Measurements from ENCODE around the gene KDR. TPM values are rescaled to one million over a fixed set of nuclear protein-coding genes. Genes with fewer than 3 reads are reported as not detected.

Gene KDR
- total RNA-seq, 1 experiment from 2014 or later, result 0.52 TPM

DNA sequence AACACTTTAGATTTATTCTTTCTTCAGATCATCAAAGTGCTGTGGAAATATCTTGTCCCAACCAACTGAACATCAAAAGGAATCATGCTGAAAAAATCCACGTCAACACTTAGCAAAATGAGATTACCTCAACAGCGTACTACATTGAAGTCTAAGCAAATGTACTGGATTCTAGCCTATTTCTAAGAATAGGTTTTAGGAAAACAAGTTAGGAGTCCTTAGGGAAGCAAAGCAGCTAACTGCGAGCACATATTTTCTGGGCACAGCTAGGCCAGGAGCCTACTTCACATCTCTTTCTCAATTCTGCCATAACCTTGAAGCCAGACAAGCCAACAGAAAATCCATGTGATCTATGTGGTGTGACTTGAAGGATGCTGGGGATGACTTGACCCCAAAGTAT is 22.2 kb downstream of the KDR start:
- DNase-seq (ENCODE audit: low read depth, low spot score) (no peak), ATAC-seq (no peak)
- Histone ChIP-seq H2AFZ (ENCODE audit: low read depth, low read length, poor library complexity, severe bottlenecking) (no peak overlapping the region), H3K9me3 (ENCODE audit: control insufficient read depth in 1 of 2, insufficient read depth in 1 of 2, low read depth in 1 of 2, low read length in 2 of 2) (no peaks in the 10 kb centered on the region), H4K20me1 (ENCODE audit: insufficient read depth) (no peaks in the 10 kb centered on the region), H3K27ac (ENCODE audit: low read depth, low read length) (no peak overlapping the region), H3K9me2 (ENCODE audit: insufficient read depth) (no peaks in the 10 kb centered on the region), H3K79me2 (ENCODE audit: insufficient read depth, low read length) (no peaks in the 10 kb centered on the region), H3K4me1 (ENCODE audit: control insufficient read depth in 1 of 2, insufficient read depth in 2 of 2, low read length in 2 of 2) (no peaks in the 10 kb centered on the region), H3K4me3 (replicated peaks in 1 of 2; ENCODE audit: low read depth in 1 of 2, low read length in 2 of 2) (no peak overlapping the region), H3K36me3 (ENCODE audit: control insufficient read depth in 1 of 2, insufficient read depth in 2 of 2, low read length in 2 of 2) (no peaks in the 10 kb centered on the region), H3K4me2 (ENCODE audit: low read length) (no peak overlapping the region), H3K9ac (ENCODE audit: low read length) (no peak overlapping the region), H3K27me3 (ENCODE audit: insufficient read depth, low read length) (peaks cover 6% of the 10 kb centered on the region; the same call in 1 of the 2 replicates)
- TF ChIP-seq POLR2A (IDR thresholded peaks at IDR 0.05; ENCODE audit: borderline replicate concordance, extremely low read depth, insufficient read depth, insufficient read length), result no peak
- TF ChIP-seq FOSL1 (IDR thresholded peaks at IDR 0.05; ENCODE audit: low read depth), result no peak
- TF ChIP-seq, protein P1, sequence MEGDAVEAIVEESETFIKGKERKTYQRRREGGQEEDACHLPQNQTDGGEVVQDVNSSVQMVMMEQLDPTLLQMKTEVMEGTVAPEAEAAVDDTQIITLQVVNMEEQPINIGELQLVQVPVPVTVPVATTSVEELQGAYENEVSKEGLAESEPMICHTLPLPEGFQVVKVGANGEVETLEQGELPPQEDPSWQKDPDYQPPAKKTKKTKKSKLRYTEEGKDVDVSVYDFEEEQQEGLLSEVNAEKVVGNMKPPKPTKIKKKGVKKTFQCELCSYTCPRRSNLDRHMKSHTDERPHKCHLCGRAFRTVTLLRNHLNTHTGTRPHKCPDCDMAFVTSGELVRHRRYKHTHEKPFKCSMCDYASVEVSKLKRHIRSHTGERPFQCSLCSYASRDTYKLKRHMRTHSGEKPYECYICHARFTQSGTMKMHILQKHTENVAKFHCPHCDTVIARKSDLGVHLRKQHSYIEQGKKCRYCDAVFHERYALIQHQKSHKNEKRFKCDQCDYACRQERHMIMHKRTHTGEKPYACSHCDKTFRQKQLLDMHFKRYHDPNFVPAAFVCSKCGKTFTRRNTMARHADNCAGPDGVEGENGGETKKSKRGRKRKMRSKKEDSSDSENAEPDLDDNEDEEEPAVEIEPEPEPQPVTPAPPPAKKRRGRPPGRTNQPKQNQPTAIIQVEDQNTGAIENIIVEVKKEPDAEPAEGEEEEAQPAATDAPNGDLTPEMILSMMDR (IDR thresholded peaks at IDR 0.05 in 2 of 3, conservative IDR thresholded peaks at IDR 0.05 in 1 of 3; ENCODE audit: borderline replicate concordance in 1 of 3, insufficient read depth in 1 of 3, low read depth in 2 of 3, low read length in 2 of 3), result no peak
- no peak for TF ChIP-seq RAD21 (IDR thresholded peaks at IDR 0.05; ENCODE audit: low read depth)
- TF ChIP-seq, protein P2, sequence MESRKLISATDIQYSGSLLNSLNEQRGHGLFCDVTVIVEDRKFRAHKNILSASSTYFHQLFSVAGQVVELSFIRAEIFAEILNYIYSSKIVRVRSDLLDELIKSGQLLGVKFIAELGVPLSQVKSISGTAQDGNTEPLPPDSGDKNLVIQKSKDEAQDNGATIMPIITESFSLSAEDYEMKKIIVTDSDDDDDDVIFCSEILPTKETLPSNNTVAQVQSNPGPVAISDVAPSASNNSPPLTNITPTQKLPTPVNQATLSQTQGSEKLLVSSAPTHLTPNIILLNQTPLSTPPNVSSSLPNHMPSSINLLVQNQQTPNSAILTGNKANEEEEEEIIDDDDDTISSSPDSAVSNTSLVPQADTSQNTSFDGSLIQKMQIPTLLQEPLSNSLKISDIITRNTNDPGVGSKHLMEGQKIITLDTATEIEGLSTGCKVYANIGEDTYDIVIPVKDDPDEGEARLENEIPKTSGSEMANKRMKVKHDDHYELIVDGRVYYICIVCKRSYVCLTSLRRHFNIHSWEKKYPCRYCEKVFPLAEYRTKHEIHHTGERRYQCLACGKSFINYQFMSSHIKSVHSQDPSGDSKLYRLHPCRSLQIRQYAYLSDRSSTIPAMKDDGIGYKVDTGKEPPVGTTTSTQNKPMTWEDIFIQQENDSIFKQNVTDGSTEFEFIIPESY (IDR thresholded peaks at IDR 0.05; ENCODE audit: extremely low read depth, insufficient replicate concordance, low read length), result no peak
- TF ChIP-seq ZFX (IDR thresholded peaks at IDR 0.05), result no peak
- POLR2A ChIA-PET, result no interaction called here
- BruUV-seq (replicated peaks), result no TSS peak
- CTCF ChIA-PET, result no interaction called here
- RAD21 ChIA-PET (ENCODE audit: low non-redundant PET in 1 of 2, low total read pairs in 2 of 2, uncharacterized antibody in 2 of 2, unreplicated experiment in 2 of 2), result no interaction called here
- intact Hi-C loops (cut with micrococcal nuclease), result no loop called here

All from HCT116 (cell line).